ENCODE measurements around the gene NIPA2.

NIPA2 gene

GRCh38 chr15:22823495-22824128 lies 14.9 kb upstream of the NIPA2 start:
- no peaks in the 10 kb centered on the region for H3K79me2 ChIP-seq (ENCODE audit: low read length)
- peaks cover 7% of the 10 kb centered on the region; the same call in 1 of the 2 replicates for H3K36me3 ChIP-seq (replicated peaks; ENCODE audit: insufficient read depth, low read length)
- H3K9me3 ChIP-seq (replicated peaks; ENCODE audit: insufficient read depth, low read length) = no peaks in the 10 kb centered on the region
- H2AFZ ChIP-seq (ENCODE audit: low read length) = no peak overlapping the region
- TF ChIP-seq EZH2 (optimal IDR thresholded peaks at IDR 0.05; ENCODE audit: low read depth, low read length) (no peak), EZH2phosphoT487 (IDR thresholded peaks at IDR 0.05; ENCODE audit: low read length) (no peak)
- TF ChIP-seq, protein P1, sequence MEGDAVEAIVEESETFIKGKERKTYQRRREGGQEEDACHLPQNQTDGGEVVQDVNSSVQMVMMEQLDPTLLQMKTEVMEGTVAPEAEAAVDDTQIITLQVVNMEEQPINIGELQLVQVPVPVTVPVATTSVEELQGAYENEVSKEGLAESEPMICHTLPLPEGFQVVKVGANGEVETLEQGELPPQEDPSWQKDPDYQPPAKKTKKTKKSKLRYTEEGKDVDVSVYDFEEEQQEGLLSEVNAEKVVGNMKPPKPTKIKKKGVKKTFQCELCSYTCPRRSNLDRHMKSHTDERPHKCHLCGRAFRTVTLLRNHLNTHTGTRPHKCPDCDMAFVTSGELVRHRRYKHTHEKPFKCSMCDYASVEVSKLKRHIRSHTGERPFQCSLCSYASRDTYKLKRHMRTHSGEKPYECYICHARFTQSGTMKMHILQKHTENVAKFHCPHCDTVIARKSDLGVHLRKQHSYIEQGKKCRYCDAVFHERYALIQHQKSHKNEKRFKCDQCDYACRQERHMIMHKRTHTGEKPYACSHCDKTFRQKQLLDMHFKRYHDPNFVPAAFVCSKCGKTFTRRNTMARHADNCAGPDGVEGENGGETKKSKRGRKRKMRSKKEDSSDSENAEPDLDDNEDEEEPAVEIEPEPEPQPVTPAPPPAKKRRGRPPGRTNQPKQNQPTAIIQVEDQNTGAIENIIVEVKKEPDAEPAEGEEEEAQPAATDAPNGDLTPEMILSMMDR (IDR thresholded peaks at IDR 0.05; ENCODE audit: low read length) = no peak
- no peak overlapping the region for H3K27ac ChIP-seq (ENCODE audit: low read length)
- no peak overlapping the region for H3K4me2 ChIP-seq (ENCODE audit: low read depth, low read length)
- no peak overlapping the region for H3K9ac ChIP-seq (ENCODE audit: low read length)
- H3F3A ChIP-seq (ENCODE audit: insufficient read depth, low read length) = no peaks in the 10 kb centered on the region
- H3K4me3 ChIP-seq (ENCODE audit: low read length) = no peak overlapping the region
- no peaks in the 10 kb centered on the region for H3K4me1 ChIP-seq (ENCODE audit: low read length)
- H3K27me3 ChIP-seq (replicated peaks; ENCODE audit: insufficient read depth, low read length) = no peaks in the 10 kb centered on the region
- no peaks in the 10 kb centered on the region for H3K9me2 ChIP-seq (replicated peaks; ENCODE audit: insufficient read depth, low read length)
- DNase-seq = no peak
- no peaks in the 10 kb centered on the region for H4K20me1 ChIP-seq (ENCODE audit: insufficient read depth, low read length)

- no peak overlapping the region for H3K4me2 ChIP-seq (ENCODE audit: low read depth, low read length)
- no peak overlapping the region for H3K4me3 ChIP-seq (ENCODE audit: low read length)
- H4K20me1 ChIP-seq (ENCODE audit: insufficient read depth, low read length) = no peaks in the 10 kb centered on the region
- no peaks in the 10 kb centered on the region for H3K79me2 ChIP-seq (ENCODE audit: low read length)
- no peak for DNase-seq
- H3K4me1 ChIP-seq (ENCODE audit: low read length) = no peaks in the 10 kb centered on the region
- H3K27ac ChIP-seq (ENCODE audit: low read length) = no peak overlapping the region
- H2AFZ ChIP-seq (ENCODE audit: low read length) = no peak overlapping the region
- no peaks in the 10 kb centered on the region for H3F3A ChIP-seq (ENCODE audit: insufficient read depth, low read length)
- no peak overlapping the region for H3K9ac ChIP-seq (ENCODE audit: low read length)
- H3K9me2 ChIP-seq (replicated peaks; ENCODE audit: insufficient read depth, low read length) = no peaks in the 10 kb centered on the region
- H3K9me3 ChIP-seq (replicated peaks; ENCODE audit: insufficient read depth, low read length) = no peaks in the 10 kb centered on the region
- no peaks in the 10 kb centered on the region for H3K27me3 ChIP-seq (replicated peaks; ENCODE audit: insufficient read depth, low read length)
- H3K36me3 ChIP-seq (replicated peaks; ENCODE audit: insufficient read depth, low read length) = no peaks in the 10 kb centered on the region
- TF ChIP-seq, protein P1 (IDR thresholded peaks at IDR 0.05; ENCODE audit: low read length) = no peak
- TF ChIP-seq EZH2 (optimal IDR thresholded peaks at IDR 0.05; ENCODE audit: low read depth, low read length) (no peak), EZH2phosphoT487 (IDR thresholded peaks at IDR 0.05; ENCODE audit: low read length) (no peak)
Measured at GRCh38 chr15:22827125-22827524, 11.3 kb upstream of the NIPA2 start.

GRCh38 chr15:22831473-22831872 lies 7.0 kb upstream of the NIPA2 start:
- Histone ChIP-seq H3K9ac (ENCODE audit: low read length) (no peak overlapping the region), H3K4me1 (ENCODE audit: low read length) (no peaks in the 10 kb centered on the region), H3K27me3 (replicated peaks; ENCODE audit: insufficient read depth, low read length) (no peaks in the 10 kb centered on the region), H3K4me2 (ENCODE audit: low read depth, low read length) (no peak overlapping the region), H3K4me3 (ENCODE audit: low read length) (no peak overlapping the region), H3K36me3 (replicated peaks; ENCODE audit: insufficient read depth, low read length) (no peaks in the 10 kb centered on the region), H3K79me2 (ENCODE audit: low read length) (no peaks in the 10 kb centered on the region), H4K20me1 (ENCODE audit: insufficient read depth, low read length) (no peaks in the 10 kb centered on the region), H2AFZ (ENCODE audit: low read length) (no peak overlapping the region), H3K27ac (ENCODE audit: low read length) (no peak overlapping the region), H3F3A (ENCODE audit: insufficient read depth, low read length) (0 out of 2 replicates have a peak, but pooled peaks cover 2% of the 10 kb centered on the region), H3K9me2 (replicated peaks; ENCODE audit: insufficient read depth, low read length) (no peaks in the 10 kb centered on the region), H3K9me3 (replicated peaks; ENCODE audit: insufficient read depth, low read length) (no peaks in the 10 kb centered on the region)
- TF ChIP-seq, protein P1 (IDR thresholded peaks at IDR 0.05; ENCODE audit: low read length) = no peak
- TF ChIP-seq EZH2 (optimal IDR thresholded peaks at IDR 0.05; ENCODE audit: low read depth, low read length) = no peak
- no peak for TF ChIP-seq EZH2phosphoT487 (IDR thresholded peaks at IDR 0.05; ENCODE audit: low read length)
- DNase-seq = no peak
